Measurements from ENCODE around the gene FANCG.

GRCh38 chr9:35096035-35096849, 16.5 kb upstream of the FANCG start, which contains the start of gene PIGO:
- TF ChIP-seq SIN3A (IDR thresholded peaks at IDR 0.05; ENCODE audit: borderline replicate concordance, insufficient read depth, low read depth, low read length): peak; percentile 92; the same call in 1 of the 2 replicates
- TF ChIP-seq CTCF (IDR thresholded peaks at IDR 0.05): no peak
- TF ChIP-seq POLR2AphosphoS5 (IDR thresholded peaks at IDR 0.05; ENCODE audit: low read depth, low read length): peak; percentile 90
- TF ChIP-seq REST (IDR thresholded peaks at IDR 0.05; ENCODE audit: insufficient read depth in 1 of 2, low read depth in 2 of 2, low read length in 1 of 2): no peak

Data from Panc1 (cell line).